ENCODE data around the gene RYR2. TPM values are rescaled to one million over a fixed set of nuclear protein-coding genes. Genes with fewer than 3 reads are reported as not detected.

RYR2 gene
- total and polyA plus RNA-seq, 2 of the 8 experiments (the other 6 are each of a cell fraction or from before 2014, with no cell fraction given): 1.3 to 4.4 TPM

DNA sequence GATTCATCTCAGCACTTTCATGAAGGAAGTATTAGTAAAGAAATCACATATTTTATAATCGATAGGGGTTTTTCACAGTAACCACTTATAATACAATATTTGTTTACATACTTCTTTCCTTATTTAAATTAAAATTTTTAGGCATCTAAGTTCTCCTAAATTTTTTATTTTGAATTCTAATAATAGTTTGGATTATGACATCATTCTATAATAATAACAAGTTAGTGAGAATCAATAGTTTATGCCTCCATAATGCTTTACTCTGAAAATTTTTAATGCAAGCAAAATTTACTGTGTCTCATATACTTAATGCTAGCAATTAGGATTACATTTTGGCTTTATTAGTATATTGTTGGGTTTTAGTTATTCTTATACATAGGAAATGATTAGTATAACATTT is 596.6 kb downstream of the RYR2 start (continued):
- TF ChIP-seq, protein P1, sequence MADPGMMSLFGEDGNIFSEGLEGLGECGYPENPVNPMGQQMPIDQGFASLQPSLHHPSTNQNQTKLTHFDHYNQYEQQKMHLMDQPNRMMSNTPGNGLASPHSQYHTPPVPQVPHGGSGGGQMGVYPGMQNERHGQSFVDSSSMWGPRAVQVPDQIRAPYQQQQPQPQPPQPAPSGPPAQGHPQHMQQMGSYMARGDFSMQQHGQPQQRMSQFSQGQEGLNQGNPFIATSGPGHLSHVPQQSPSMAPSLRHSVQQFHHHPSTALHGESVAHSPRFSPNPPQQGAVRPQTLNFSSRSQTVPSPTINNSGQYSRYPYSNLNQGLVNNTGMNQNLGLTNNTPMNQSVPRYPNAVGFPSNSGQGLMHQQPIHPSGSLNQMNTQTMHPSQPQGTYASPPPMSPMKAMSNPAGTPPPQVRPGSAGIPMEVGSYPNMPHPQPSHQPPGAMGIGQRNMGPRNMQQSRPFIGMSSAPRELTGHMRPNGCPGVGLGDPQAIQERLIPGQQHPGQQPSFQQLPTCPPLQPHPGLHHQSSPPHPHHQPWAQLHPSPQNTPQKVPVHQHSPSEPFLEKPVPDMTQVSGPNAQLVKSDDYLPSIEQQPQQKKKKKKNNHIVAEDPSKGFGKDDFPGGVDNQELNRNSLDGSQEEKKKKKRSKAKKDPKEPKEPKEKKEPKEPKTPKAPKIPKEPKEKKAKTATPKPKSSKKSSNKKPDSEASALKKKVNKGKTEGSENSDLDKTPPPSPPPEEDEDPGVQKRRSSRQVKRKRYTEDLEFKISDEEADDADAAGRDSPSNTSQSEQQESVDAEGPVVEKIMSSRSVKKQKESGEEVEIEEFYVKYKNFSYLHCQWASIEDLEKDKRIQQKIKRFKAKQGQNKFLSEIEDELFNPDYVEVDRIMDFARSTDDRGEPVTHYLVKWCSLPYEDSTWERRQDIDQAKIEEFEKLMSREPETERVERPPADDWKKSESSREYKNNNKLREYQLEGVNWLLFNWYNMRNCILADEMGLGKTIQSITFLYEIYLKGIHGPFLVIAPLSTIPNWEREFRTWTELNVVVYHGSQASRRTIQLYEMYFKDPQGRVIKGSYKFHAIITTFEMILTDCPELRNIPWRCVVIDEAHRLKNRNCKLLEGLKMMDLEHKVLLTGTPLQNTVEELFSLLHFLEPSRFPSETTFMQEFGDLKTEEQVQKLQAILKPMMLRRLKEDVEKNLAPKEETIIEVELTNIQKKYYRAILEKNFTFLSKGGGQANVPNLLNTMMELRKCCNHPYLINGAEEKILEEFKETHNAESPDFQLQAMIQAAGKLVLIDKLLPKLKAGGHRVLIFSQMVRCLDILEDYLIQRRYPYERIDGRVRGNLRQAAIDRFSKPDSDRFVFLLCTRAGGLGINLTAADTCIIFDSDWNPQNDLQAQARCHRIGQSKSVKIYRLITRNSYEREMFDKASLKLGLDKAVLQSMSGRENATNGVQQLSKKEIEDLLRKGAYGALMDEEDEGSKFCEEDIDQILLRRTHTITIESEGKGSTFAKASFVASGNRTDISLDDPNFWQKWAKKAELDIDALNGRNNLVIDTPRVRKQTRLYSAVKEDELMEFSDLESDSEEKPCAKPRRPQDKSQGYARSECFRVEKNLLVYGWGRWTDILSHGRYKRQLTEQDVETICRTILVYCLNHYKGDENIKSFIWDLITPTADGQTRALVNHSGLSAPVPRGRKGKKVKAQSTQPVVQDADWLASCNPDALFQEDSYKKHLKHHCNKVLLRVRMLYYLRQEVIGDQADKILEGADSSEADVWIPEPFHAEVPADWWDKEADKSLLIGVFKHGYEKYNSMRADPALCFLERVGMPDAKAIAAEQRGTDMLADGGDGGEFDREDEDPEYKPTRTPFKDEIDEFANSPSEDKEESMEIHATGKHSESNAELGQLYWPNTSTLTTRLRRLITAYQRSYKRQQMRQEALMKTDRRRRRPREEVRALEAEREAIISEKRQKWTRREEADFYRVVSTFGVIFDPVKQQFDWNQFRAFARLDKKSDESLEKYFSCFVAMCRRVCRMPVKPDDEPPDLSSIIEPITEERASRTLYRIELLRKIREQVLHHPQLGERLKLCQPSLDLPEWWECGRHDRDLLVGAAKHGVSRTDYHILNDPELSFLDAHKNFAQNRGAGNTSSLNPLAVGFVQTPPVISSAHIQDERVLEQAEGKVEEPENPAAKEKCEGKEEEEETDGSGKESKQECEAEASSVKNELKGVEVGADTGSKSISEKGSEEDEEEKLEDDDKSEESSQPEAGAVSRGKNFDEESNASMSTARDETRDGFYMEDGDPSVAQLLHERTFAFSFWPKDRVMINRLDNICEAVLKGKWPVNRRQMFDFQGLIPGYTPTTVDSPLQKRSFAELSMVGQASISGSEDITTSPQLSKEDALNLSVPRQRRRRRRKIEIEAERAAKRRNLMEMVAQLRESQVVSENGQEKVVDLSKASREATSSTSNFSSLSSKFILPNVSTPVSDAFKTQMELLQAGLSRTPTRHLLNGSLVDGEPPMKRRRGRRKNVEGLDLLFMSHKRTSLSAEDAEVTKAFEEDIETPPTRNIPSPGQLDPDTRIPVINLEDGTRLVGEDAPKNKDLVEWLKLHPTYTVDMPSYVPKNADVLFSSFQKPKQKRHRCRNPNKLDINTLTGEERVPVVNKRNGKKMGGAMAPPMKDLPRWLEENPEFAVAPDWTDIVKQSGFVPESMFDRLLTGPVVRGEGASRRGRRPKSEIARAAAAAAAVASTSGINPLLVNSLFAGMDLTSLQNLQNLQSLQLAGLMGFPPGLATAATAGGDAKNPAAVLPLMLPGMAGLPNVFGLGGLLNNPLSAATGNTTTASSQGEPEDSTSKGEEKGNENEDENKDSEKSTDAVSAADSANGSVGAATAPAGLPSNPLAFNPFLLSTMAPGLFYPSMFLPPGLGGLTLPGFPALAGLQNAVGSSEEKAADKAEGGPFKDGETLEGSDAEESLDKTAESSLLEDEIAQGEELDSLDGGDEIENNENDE (IDR thresholded peaks at IDR 0.05; ENCODE audit: insufficient replicate concordance, low read length): no peak
- TF ChIP-seq KDM1A (IDR thresholded peaks at IDR 0.05; ENCODE audit: borderline replicate concordance, low read length): no peak
- TF ChIP-seq CBX8 (IDR thresholded peaks at IDR 0.05; ENCODE audit: borderline replicate concordance, low read depth, low read length): no peak
- no peak for TF ChIP-seq NANOG (IDR thresholded peaks at IDR 0.05; ENCODE audit: insufficient read depth, low read depth, low read length, poor library complexity, severe bottlenecking)
- TF ChIP-seq ASH2L (IDR thresholded peaks at IDR 0.05; ENCODE audit: low read length): no peak
- TF ChIP-seq RBBP5 (IDR thresholded peaks at IDR 0.05; ENCODE audit: borderline replicate concordance, low read depth, low read length): no peak
